GM18517 (cell line): Measurements from ENCODE around the gene FBXO34.
"Not testable (repeated sequence)": the region's sequence is repeated elsewhere in the genome, so short reads cannot be mapped to it uniquely, and the experiment has no call there.

Source experiments
- ATAC-seq: cut with Tn5 transposase; IDR thresholded peaks from one replicate; pipeline ENCODE4 v1.9.1; 2021; ENCODE audit warnings: mild to moderate bottlenecking, moderate library complexity; ENCODE audit not compliant: unreplicated experiment

The FBXO34 gene

DNA sequence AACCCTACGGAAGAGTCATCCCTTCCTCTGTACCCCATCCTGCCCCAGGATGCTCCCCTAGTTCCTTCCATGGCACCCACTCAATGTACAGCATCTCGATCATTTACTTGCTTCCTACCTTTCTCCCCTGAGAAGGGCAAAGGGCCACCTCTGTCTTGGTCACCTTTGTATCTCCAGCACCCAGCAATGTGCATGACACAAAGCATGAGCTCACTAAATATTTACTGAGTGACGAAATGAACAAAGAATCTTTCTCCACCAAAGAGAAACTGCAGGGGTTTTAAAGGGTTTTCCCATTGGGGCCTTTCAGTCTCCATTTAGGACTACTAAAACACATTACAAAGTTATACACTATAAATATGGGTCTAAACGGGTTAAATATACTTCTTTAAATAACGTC lies 109.8 kb downstream of the FBXO34 start:
- ATAC-seq: no peak

DNA sequence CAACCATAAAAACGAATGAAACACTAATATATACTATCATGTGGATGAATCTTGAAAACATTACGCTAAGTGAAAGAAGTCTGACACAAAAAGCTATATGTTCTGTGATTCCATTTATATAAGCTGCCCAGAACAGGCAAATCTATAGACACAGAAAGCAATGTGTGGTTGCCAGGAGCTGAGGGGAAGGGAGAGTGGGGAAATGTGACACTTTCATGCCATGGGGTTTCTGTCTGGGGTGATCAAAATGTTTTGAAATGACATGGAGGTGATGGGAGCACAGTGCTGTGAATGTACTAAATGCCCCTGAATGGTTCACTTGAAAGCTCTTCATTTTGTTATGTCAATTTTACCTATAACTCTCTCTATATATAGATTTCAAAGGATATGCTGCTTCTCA lies 110.3 kb downstream of the FBXO34 start:
- no peak for ATAC-seq

DNA sequence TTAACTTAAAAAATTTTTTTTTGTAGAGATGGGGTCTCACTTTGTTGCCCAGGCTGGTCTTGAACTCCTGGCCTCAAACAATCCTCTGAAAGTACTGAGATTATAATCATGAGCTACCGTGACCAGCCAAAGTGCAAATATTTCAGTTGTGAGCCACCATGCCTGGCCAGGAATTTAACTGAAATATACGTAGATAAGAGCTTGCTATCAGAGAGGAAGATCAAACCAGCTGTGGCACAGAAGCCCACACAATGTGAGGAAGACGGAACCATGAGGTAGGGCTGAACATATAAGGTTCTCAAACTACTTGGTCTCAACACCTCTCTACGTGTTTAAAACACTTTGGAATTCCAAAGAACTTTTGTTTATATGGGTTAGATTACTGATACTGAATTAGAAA lies 111.3 kb downstream of the FBXO34 start:
- ATAC-seq: no peak

DNA sequence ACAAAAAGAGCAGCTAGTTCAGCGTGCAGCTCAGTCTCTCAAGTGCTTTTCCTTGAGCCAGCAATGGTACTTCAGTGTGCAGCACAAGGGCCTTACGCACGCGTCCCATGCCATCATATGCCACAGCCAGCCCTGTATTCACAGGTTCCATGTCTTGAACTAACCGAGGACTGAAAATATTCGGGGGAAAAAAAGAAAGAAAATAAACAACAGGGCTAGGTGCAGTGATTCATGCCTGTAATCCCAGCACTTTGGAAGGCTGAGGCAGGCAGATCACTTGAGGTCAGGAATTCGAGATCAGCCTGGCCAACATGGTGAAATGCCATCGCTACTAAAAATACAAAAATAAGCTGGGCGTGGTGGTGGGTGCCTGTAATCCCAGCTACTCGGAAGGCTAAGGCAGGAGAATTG lies 111.8 kb downstream of the FBXO34 start:
- not testable (repeated sequence) for ATAC-seq

DNA sequence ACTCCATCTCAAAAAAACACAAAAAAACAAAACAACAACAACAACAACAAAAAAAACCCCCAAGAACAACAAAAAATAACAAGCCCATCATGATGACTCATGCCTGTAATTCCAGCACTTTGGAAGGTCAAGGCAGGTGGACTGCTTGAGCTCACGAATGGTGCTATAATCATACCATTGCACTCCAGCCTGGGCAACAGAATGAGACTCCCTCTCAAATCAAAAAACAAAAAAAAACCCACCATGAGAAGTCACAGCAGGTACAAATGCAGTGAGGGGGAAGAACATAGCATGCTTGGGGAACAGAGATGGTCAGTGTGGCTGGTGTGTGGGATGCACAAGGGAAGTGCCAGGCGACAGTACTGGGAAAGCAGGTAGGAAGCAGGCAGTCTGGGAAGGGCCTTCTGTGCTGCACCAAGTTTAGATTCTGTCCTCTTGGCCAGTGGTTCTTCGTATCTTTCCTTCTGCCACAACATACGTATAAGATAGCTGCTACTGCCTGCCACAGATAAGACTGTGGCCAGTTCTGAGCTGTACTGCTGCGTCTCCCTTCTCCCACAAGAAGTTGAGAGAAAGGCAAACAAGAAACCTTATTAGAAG lies 112.4 kb downstream of the FBXO34 start:
- no peak for ATAC-seq

DNA sequence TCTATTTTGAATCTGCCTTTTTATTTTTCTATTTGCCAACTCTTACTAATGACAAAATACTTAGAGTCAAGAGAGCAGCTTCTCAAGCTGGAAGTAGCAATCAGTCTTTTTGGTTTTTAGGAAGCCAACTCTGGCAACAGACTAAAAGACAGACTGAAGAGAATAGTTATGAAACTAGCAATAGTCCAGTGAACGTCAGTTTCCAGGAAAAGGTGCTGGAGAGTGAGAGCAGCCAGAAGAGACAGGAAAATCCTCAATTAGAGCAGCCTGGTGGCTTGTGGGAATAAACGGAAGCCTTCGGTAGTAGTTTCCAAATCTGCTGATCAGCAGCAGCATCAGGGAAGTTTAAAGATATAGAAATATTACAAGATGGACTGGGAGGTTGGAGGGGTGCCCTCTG lies 113.3 kb downstream of the FBXO34 start:
- no peak for ATAC-seq

DNA sequence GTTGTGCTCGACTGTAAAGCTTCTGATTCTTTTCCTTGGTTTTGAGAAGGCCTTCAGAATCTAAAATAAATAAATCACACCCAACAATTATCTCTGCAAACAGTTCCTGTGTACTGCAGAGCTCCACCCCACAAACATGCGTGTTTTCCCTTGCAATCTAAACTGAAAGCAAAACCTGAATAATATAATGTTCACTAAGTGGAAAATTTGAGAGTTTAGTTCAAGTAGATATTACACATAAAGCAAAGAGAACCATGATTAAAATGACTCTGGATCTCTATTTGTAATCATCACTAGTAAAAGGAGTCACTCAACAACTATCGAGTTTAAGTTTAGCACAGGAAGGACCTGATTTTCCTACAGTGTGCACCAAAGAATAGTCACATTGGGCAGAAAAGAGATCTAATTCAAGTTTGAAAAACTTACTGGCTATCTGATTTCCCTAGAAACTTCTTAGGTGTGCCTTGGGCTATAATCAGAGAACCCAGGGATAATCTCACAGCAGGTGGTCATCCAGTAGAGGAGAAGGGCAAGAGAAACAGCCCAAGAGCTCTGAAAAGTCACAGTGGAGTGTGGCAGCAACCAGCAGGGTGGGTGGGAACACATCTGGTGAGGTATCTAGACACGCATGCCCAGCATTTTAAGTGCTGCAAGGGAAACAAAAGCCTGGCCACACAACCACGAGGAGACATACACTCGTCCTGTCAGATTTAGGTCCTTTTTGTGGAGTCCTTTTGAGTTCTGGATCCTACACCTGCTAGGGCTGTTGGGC lies 115.0 kb downstream of the FBXO34 start:
- no peak for ATAC-seq

DNA sequence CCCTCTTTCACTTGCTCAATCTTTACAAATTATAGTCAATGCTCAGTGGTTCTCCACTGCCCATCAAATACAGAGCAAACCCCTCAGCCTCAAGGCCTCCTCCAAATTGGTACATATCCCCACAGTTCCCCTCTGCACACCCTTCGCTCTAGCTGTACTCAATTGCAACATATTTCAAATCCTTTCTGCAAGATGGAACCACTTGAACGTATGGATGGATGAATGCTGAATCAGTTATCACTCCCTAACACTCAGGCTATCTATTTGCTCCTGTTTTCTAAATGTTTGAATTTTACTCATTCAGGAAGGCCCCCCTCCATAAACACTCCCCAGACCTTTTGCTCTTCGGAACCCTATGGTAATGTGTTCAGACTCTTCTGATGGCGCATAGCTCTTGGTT lies 115.9 kb downstream of the FBXO34 start:
- no peak for ATAC-seq

DNA sequence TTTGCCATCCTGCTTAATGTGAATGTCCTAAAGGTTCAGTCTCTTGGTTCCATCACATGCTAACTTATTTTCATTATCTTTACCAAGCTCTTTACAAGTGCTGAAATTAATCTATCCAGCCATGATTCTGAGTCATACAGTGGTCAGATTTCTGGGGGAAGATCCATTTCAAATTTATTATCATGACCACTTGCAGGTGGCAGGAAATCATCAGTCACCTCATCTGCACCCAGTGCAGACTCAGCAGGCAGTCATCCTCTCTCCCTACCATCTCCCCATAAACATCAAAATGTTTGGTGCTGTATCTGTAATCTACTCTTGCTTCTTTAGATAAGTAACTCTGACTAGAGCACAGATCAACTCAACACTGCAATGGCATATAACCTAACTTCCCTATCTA lies 116.9 kb downstream of the FBXO34 start:
- ATAC-seq: no peak

DNA sequence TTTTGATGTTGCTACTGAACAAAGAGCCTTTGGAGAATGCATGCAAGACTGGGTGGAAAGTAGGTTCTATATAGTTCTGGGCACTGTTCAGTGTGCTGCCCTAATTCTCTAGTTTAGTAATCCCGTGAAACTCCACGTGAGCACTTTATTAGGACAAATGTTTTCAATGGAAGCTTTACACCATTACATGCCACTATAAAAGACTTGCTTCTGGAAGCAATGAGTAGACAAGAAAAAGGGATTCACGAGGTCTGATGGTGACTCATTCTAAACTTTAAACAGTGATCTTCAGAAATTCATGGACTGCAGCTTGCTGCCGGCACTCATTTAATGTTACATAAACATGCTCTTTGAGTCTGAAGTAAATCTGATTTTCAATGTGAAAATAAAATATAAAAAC lies 118.1 kb downstream of the FBXO34 start:
- ATAC-seq: no peak

DNA sequence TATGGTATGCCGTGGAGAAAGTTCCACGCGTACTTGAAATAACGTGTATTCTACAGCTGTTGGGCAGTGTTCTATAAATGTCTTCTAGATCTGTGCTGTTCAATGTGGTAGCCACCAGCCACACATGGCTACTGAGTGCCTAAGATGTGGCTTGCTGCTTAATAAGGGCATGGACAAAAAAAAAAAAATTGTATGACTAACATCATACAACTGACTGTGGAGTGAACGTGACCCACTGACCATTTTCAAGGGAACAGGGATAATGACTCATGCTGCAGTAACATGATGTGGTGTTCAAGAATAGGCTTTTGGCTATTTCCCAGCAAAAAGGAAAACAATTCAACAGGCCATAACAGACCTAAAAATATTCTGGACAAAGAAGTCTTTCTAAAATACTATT lies 127.5 kb downstream of the FBXO34 start:
- no peak for ATAC-seq

DNA sequence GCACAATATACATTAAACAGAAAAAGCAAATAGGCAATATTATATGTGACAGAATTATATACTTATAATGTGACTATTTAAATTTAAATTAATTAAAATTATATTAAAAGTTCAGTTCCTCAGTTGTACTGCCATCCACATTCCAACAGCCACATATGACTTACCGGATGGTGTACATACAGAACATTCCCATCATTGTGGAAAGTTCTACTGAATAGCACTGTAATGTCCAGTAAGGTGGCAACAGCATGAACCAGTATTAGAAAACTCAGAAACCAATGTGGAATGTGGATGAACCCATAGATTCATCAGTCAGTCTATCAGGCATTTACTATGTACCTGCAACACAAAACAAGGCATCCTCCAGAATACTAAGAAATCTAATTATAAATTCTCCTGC lies 128.0 kb downstream of the FBXO34 start:
- no peak for ATAC-seq

DNA sequence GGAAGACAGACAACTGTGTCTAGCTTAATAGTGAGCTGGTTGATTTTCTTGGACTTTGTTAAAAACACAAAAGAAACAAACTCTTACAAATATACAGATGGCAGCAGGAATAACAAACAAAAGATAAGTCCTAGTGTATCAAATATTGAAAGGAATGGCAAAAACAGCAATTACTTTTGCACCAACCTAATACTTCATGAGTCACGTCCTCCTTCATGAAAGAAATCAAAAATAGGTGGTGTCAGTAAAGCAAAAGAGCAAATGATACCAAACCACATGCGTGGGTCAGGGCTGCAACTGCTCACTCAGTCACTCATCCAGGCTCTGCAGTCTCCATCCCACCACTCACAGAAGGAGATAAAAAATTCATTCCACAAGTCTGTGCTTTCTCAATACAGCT lies 128.6 kb downstream of the FBXO34 start:
- no peak for ATAC-seq

DNA sequence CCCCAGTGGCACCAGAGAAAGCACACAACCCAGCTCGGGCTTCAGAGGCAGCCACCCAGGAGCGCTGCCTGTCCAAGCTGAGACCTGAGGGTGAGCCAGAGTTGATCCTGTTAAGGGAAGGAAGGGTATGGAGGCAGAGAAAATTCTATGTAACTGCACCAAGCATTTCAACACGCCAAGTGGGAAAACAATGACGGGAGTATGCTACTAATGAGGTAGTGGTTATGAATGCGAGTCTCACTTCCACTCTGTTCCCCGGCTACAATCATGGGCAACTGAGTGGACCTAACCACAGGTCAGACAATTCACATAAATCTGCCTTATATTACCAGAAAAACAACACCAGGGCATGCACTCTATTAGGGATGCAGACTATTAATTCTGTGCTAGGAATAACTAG lies 130.5 kb downstream of the FBXO34 start:
- ATAC-seq: no peak
